DOHH2 (cell line): ENCODE results near the gene PPWD1.

Experiments
- CTCF ChIP-seq: fragments of 200-600 bp; sonication (generic); IDR thresholded peaks from one replicate; pipeline ENCODE4 v1.5.1; 2014; ENCODE audit warnings: antibody characterized with exemption, mild to moderate bottlenecking, low read depth, low read length; ENCODE audit not compliant: poor library complexity, severe bottlenecking
- EZH2phosphoT487 ChIP-seq: fragments of 200-600 bp; sonication (generic); IDR thresholded peaks from 2 replicates; pipeline ENCODE4 v1.6.1; 2017; ENCODE audit warnings: borderline replicate concordance, mild to moderate bottlenecking, antibody characterized with exemption, low read length, moderate library complexity, mixed read lengths

- TF ChIP-seq CTCF, result no peak
- no peak for TF ChIP-seq EZH2phosphoT487
Observed at GRCh38 chr5:65577141-65577540, 14.0 kb downstream of the PPWD1 start.
